A673 (cell line): ENCODE data around the gene ADIG. TPM values are rescaled to one million over a fixed set of nuclear protein-coding genes. Genes with fewer than 3 reads are reported as not detected.
A peak's percentile ranks its signal among the peaks of the same experiment; 100 is the strongest.

Experiments
- Bru-seq: library from RNA; stranded (reverse); fragments of 400-500 nt; gene quantifications from one replicate; lab custom pipeline; 2021; lab: Mats Ljungman, UMichigan
- BruChase-seq, 2 experiments: library from RNA; stranded (reverse); fragments of 400-500 nt; gene quantifications; one replicate each; lab custom pipeline; 2021; lab: Mats Ljungman, UMichigan
- BruUV-seq: library from RNA; stranded (reverse); fragments of 400-500 nt; replicated peaks from 2 replicates; lab custom pipeline; 2021; lab: Mats Ljungman, UMichigan
- CTCF ChIA-PET: fragments of 300-600 bp; sonication (Branson Sonifier 250); formaldehyde crosslinking; loops from one replicate; lab custom pipeline; 2022; ENCODE audit warnings: antibody characterized with exemption; lab: Charles Lee
- POLR2A ChIA-PET: fragments of 300-600 bp; sonication (Branson Sonifier 250); formaldehyde crosslinking; loops from one replicate; lab custom pipeline; 2022; ENCODE audit warnings: antibody characterized with exemption; ENCODE audit not compliant: low non-redundant PET; lab: Charles Lee
- DNase-seq: peaks from one replicate; pipeline ENCODE4 v3.0.0-alpha.2; 2015; ENCODE audit warnings: low spot score
- H3K27ac ChIP-seq: fragments of 200-600 bp; sonication (generic); 2 replicates; pipeline ENCODE4 v1.5.1; 2016; ENCODE audit warnings: mixed run types, low read depth, mild to moderate bottlenecking, mixed read lengths, antibody characterized with exemption, low read length; ENCODE audit not compliant: poor library complexity, severe bottlenecking
- H3K27me3 ChIP-seq: fragments of 200-600 bp; sonication (generic); replicated peaks from 2 replicates; pipeline ENCODE4 v1.6.1; 2017; ENCODE audit warnings: mixed run types, low read depth, mild to moderate bottlenecking, mixed read lengths, antibody characterized with exemption, low read length; ENCODE audit not compliant: insufficient read depth, poor library complexity
- H3K36me3 ChIP-seq: fragments of 200-600 bp; sonication (generic); 2 replicates; pipeline ENCODE4 v1.6.1; 2016; ENCODE audit warnings: mixed run types, mild to moderate bottlenecking, mixed read lengths, antibody characterized with exemption, low read length; ENCODE audit not compliant: insufficient read depth, poor library complexity, severe bottlenecking
- H3K4me1 ChIP-seq: fragments of 200-600 bp; sonication (generic); 2 replicates; pipeline ENCODE4 v1.6.1; 2017; ENCODE audit warnings: mixed run types, mild to moderate bottlenecking, mixed read lengths, antibody characterized with exemption, low read length; ENCODE audit not compliant: insufficient read depth, poor library complexity, severe bottlenecking
- H3K4me3 ChIP-seq: fragments of 200-600 bp; sonication (generic); 2 replicates; pipeline ENCODE4 v1.5.1; 2016; ENCODE audit warnings: low read depth, mixed run types, mild to moderate bottlenecking, mixed read lengths, low read length; ENCODE audit not compliant: poor library complexity, severe bottlenecking
- H3K9me3 ChIP-seq: fragments of 200-600 bp; sonication (generic); 2 replicates; pipeline ENCODE4 v1.6.1; 2016; ENCODE audit warnings: mixed run types, low read depth, mild to moderate bottlenecking, mixed read lengths, antibody characterized with exemption, low read length; ENCODE audit not compliant: poor library complexity, severe bottlenecking
- EZH2 ChIP-seq: fragments of 200-600 bp; sonication (generic); IDR thresholded peaks from 2 replicates; pipeline ENCODE4 v1.6.1; 2017; ENCODE audit warnings: borderline replicate concordance, low read depth, mild to moderate bottlenecking, mixed read lengths, antibody characterized with exemption, low read length; ENCODE audit not compliant: poor library complexity, severe bottlenecking
- intact Hi-C: fragments of 100-400 bp; cut with micrococcal nuclease; formaldehyde crosslinking; loops from one replicate; pipeline ENCODE4 v1.10.0; 2022; ENCODE audit not compliant: unreplicated experiment
- long read RNA-seq: library from polyadenylated mRNA; stranded (forward); transcript quantifications from one replicate; pipeline ENCODE4 v2.0.0, GENCODE V29; 2022
- total RNA-seq: library from RNA; stranded (reverse); gene quantifications from 2 replicates; pipeline ENCODE4 v1.2.3, GENCODE V29; 2021
- TF ChIP-seq, protein P1 (sequence below): fragments of 300-800, 200-600 bp; sonication (generic); conservative IDR thresholded peaks from 2 replicates; pipeline ENCODE4 v1.5.1; 2017; ENCODE audit warnings: low read depth, mild to moderate bottlenecking, antibody characterized with exemption, low read length, moderate library complexity, mixed read lengths

ADIG gene
- total RNA-seq (not detected in 2 replicates), Bru-seq, nascent RNA (percentile 26 among the genes with signal in this experiment), BruChase-seq, experiment 1, labeled RNA remaining after a 2-hour chase (percentile 27 among the genes with signal in this experiment), BruChase-seq, experiment 2, labeled RNA remaining after a 6-hour chase (percentile 18 among the genes with signal in this experiment)
- long read RNA-seq: 0 reads

DNA sequence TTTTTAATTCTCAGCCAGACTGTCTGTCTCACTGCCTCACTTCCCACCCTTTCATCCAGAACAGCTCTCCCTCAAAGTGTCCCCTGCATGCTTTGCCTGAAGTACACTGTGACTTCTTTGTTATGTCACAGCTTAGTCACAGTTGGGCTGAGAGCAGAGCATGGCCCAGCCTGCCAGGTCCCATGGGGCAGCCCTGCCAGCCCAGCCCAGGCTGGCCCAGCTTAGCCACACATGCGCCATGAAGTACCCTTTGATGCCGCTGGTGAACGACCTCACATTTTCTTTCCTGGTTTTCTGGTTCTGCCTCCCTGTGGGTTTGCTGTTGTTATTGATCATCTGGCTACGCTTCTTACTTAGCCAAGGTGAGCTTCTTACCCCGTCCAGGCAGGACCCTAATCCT is at the start of gene ADIG:
ADIG (plus strand) TSS at position 185 of the 400 bp plus-strand sequence; CDS start at position 239, 54 bp downstream.
- CTCF ChIA-PET: no interaction called here
- BruUV-seq: no TSS peak
- no peak for TF ChIP-seq EZH2
- Histone ChIP-seq H3K36me3 (peaks cover 4% of the 10 kb centered on the region), H3K4me3 (no peak within 1 kb of the TSS), H3K4me1 (no peaks in the 10 kb centered on the region), H3K9me3 (no peaks in the 10 kb centered on the region), H3K27me3 (no peaks in the 10 kb centered on the region), H3K27ac (no peak within 1 kb of the TSS)
- POLR2A ChIA-PET: no interaction called here
- intact Hi-C loops: no loop called here
- DNase-seq: no peak

DNA sequence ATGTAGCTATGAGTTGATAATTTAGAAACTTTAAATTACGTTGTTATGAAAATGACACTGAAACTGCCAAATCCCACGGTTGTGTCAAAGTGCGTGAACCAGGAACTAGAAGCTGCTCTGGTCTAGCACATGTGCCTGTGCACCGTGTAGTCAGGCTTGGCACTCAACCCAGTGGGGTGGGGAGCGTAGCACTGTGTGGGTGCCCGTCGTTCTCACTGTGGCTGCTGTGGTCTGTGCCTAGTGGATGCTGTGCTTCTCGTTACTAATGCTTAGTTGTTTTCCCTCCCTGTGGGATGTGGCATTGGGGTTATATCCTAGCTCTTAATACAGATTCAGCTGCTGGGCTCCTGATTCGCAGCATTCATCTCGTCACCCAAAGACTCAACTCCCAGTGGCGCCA is 46.2 kb upstream of the ADIG start:
- BruUV-seq: no TSS peak
- H3K36me3 ChIP-seq: peaks cover 24% of the 10 kb centered on the region
- no peaks in the 10 kb centered on the region for H3K27me3 ChIP-seq
- no peak for DNase-seq
- TF ChIP-seq, protein P1, sequence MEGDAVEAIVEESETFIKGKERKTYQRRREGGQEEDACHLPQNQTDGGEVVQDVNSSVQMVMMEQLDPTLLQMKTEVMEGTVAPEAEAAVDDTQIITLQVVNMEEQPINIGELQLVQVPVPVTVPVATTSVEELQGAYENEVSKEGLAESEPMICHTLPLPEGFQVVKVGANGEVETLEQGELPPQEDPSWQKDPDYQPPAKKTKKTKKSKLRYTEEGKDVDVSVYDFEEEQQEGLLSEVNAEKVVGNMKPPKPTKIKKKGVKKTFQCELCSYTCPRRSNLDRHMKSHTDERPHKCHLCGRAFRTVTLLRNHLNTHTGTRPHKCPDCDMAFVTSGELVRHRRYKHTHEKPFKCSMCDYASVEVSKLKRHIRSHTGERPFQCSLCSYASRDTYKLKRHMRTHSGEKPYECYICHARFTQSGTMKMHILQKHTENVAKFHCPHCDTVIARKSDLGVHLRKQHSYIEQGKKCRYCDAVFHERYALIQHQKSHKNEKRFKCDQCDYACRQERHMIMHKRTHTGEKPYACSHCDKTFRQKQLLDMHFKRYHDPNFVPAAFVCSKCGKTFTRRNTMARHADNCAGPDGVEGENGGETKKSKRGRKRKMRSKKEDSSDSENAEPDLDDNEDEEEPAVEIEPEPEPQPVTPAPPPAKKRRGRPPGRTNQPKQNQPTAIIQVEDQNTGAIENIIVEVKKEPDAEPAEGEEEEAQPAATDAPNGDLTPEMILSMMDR: no peak
- no peak for TF ChIP-seq EZH2
- POLR2A ChIA-PET: no interaction called here
- H3K4me1 ChIP-seq: no peaks in the 10 kb centered on the region
- H3K9me3 ChIP-seq: no peaks in the 10 kb centered on the region
- intact Hi-C loops: no loop called here
- H3K27ac ChIP-seq: no peak overlapping the region
- CTCF ChIA-PET: no interaction called here
- no peak overlapping the region for H3K4me3 ChIP-seq

DNA sequence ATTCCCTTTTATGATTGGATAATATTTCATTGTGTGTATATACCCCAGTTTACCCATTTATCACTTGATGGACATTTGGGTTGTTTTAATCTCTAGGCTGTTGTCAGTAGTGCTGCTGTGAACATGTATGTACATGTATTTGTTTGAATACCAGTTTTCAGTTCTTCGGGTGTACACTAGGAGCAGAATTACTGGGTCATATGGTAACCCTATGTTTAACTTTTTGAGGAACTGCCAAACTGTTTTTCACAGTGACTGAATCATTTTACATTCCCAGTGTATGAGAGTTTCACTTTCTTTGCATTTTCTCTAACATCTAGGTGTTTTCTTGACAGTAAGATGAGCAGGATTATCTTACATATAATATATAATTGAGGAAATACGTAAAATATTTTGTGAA is 44.7 kb upstream of the ADIG start:
- no TSS peak for BruUV-seq
- CTCF ChIA-PET: no interaction called here
- peaks cover 37% of the 10 kb centered on the region for H3K36me3 ChIP-seq

More for the DNA sequence above, 44.7 kb upstream of the ADIG start:
- H3K4me1 ChIP-seq: no peaks in the 10 kb centered on the region
- no peak for TF ChIP-seq EZH2
- TF ChIP-seq, protein P1: no peak
- no peak for DNase-seq
- H3K27ac ChIP-seq: no peak overlapping the region
- no peaks in the 10 kb centered on the region for H3K9me3 ChIP-seq
- no peaks in the 10 kb centered on the region for H3K27me3 ChIP-seq
- intact Hi-C loops: no loop called here
- H3K4me3 ChIP-seq: no peak overlapping the region
- POLR2A ChIA-PET: no interaction called here
